Lower lobe of right lung (tissue), 2 donors: ENCODE results near the gene C2orf92. TPM values are rescaled to one million over a fixed set of nuclear protein-coding genes. Genes with fewer than 3 reads are reported as not detected.

Experiments
- ATAC-seq, 2 donors: fragments of 200-7000 bp; cut with Tn5 transposase; one replicate each; pipeline ENCODE4 v1.9.1; 2020 to 2022; ENCODE audit warnings: mild to moderate bottlenecking in 2 of 2, moderate library complexity in 2 of 2
- DNase-seq: peaks from one replicate; pipeline ENCODE4 v3.0.0-alpha.2; 2020
- H3K27ac ChIP-seq: fragments of 200-600 bp; one replicate; pipeline ENCODE4 v1.8.0; 2022
- H3K27me3 ChIP-seq: fragments of 200-600 bp; one replicate; pipeline ENCODE4 v1.8.0; 2022; ENCODE audit warnings: low read depth
- H3K36me3 ChIP-seq: fragments of 200-600 bp; one replicate; pipeline ENCODE4 v1.8.0; 2022; ENCODE audit warnings: mild to moderate bottlenecking
- H3K4me1 ChIP-seq: fragments of 200-600 bp; one replicate; pipeline ENCODE4 v1.8.0; 2022
- H3K4me3 ChIP-seq: fragments of 200-600 bp; one replicate; pipeline ENCODE4 v1.8.0; 2022; ENCODE audit warnings: mild to moderate bottlenecking
- H3K9me3 ChIP-seq: fragments of 200-600 bp; one replicate; pipeline ENCODE4 v1.8.0; 2022
- intact Hi-C: fragments of 100-400 bp; cut with DNase I; formaldehyde crosslinking; loops from one replicate; pipeline ENCODE4 v1.11.0; 2022
- total RNA-seq: library from RNA; stranded (reverse); fragmentation: NEBNext Ultra II Directional; extraction: Animal tissue kit (Norgen Biotek cat#: 25700); gene quantifications from one replicate; pipeline ENCODE4 v1.2.1, GENCODE V29; 2021
- TF ChIP-seq, protein P1 (sequence below): fragments of 200-600 bp; IDR thresholded peaks from one replicate; pipeline ENCODE4 v1.8.0; 2022; ENCODE audit warnings: antibody characterized with exemption, mild to moderate bottlenecking
- donor health status: DM: no; HTN: yes; CAD: no; lungs with severe emphysema.

C2orf92 gene
- total RNA-seq, 1 donor from 2014 or later: 15.1 TPM

DNA sequence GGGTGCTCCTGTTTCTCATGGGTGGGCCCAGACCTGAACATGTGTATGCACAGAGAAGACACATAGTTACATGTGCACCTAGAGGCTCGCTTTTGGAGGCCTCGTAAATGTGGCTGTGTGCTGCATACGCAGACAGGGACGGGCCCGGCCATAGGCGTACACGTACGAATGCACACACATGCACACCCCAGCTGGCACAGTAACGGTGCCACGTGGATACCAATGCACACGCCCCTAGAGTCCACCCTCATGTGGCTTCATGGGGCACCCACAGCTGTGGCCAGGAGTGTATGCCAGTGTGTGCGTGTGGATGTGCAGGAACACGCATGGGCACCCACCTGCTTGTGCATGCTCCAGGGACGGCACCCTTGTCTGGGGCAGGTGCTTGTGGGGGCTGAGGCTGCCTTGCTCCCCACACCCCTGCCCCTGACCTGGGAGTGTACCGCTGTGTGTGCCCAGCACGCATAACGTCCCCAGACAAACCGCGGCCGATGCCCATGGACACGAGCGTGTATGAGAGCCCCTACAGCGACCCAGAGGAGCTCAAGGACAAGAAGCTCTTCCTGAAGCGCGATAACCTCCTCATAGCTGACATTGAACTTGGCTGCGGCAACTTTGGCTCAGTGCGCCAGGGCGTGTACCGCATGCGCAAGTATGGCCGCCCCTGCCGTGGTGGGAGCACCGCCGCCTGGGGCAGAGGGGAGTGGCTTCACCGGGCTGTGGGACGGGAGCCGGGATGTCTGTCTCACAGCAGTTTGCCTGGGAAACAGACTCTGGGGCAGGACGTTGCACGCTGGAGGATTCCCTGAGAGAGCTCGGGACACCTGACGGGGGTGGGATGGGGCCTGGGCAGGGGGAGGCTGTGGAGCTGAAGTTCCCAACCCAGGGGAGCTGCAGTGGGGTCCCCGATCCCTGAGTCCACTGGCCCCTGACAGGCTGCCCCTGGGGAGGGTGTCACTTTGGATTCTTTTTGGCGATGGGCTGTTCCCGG, 64.8 kb downstream of the C2orf92 start:
- Histone ChIP-seq H3K27me3 (no peaks in the 10 kb centered on the region), H3K4me3 (no peak overlapping the region), H3K36me3 (no peaks in the 10 kb centered on the region), H3K4me1 (no peaks in the 10 kb centered on the region), H3K27ac (no peak overlapping the region), H3K9me3 (peaks cover 8% of the 10 kb centered on the region)
- intact Hi-C loops: no loop called here
- TF ChIP-seq, protein P1, sequence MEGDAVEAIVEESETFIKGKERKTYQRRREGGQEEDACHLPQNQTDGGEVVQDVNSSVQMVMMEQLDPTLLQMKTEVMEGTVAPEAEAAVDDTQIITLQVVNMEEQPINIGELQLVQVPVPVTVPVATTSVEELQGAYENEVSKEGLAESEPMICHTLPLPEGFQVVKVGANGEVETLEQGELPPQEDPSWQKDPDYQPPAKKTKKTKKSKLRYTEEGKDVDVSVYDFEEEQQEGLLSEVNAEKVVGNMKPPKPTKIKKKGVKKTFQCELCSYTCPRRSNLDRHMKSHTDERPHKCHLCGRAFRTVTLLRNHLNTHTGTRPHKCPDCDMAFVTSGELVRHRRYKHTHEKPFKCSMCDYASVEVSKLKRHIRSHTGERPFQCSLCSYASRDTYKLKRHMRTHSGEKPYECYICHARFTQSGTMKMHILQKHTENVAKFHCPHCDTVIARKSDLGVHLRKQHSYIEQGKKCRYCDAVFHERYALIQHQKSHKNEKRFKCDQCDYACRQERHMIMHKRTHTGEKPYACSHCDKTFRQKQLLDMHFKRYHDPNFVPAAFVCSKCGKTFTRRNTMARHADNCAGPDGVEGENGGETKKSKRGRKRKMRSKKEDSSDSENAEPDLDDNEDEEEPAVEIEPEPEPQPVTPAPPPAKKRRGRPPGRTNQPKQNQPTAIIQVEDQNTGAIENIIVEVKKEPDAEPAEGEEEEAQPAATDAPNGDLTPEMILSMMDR: no peak
- ATAC-seq (no peak), DNase-seq (no peak)

DNA sequence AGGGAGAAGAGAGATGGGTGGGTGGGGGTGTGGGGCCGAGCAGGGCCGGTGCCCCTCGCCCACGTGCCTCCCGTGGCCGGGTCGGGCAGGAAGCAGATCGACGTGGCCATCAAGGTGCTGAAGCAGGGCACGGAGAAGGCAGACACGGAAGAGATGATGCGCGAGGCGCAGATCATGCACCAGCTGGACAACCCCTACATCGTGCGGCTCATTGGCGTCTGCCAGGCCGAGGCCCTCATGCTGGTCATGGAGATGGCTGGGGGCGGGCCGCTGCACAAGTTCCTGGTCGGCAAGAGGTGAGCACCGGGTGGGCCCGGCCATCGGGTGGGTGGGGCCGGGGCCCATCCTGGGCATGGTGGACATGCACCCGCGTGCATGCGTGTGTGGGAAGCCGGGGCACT, 65.6 kb downstream of the C2orf92 start:
- TF ChIP-seq, protein P1: no peak
- H3K4me1 ChIP-seq: no peaks in the 10 kb centered on the region
- intact Hi-C loops: no loop called here
- ATAC-seq: no peak
- no peaks in the 10 kb centered on the region for H3K27me3 ChIP-seq
- no peak overlapping the region for H3K27ac ChIP-seq
- no peak overlapping the region for H3K4me3 ChIP-seq
- DNase-seq: no peak
- no peaks in the 10 kb centered on the region for H3K36me3 ChIP-seq
- peaks cover 5% of the 10 kb centered on the region for H3K9me3 ChIP-seq

GRCh38 chr2:97736185-97736584, 66.7 kb downstream of the C2orf92 start:
- TF ChIP-seq, protein P1: no peak
- no peaks in the 10 kb centered on the region for H3K4me1 ChIP-seq
- intact Hi-C loops: no loop called here
- no peak overlapping the region for H3K27ac ChIP-seq
- no peaks in the 10 kb centered on the region for H3K36me3 ChIP-seq
- ATAC-seq (no peak), DNase-seq (no peak)
- no peaks in the 10 kb centered on the region for H3K27me3 ChIP-seq
- no peaks in the 10 kb centered on the region for H3K9me3 ChIP-seq
- H3K4me3 ChIP-seq: no peak overlapping the region

- TF ChIP-seq, protein P1: no peak
- DNase-seq: no peak
Measured at GRCh38 chr2:97736608-97737330, 67.3 kb downstream of the C2orf92 start.

GRCh38 chr2:97737421-97738178, 68.1 kb downstream of the C2orf92 start:
- no peak overlapping the region for H3K4me3 ChIP-seq
- TF ChIP-seq, protein P1: no peak
- ATAC-seq: no peak
- no peak overlapping the region for H3K27ac ChIP-seq
- H3K36me3 ChIP-seq: no peaks in the 10 kb centered on the region
- no peak for DNase-seq
- no peaks in the 10 kb centered on the region for H3K9me3 ChIP-seq
- H3K4me1 ChIP-seq: peaks cover 7% of the 10 kb centered on the region
- H3K27me3 ChIP-seq: no peaks in the 10 kb centered on the region
- intact Hi-C loops: no loop called here

More at GRCh38 chr2:97736608-97737330, 67.3 kb downstream of the C2orf92 start:
- H3K9me3 ChIP-seq: no peaks in the 10 kb centered on the region
- H3K4me1 ChIP-seq: no peaks in the 10 kb centered on the region
- no peaks in the 10 kb centered on the region for H3K27me3 ChIP-seq
- H3K36me3 ChIP-seq: no peaks in the 10 kb centered on the region
- H3K27ac ChIP-seq: no peak overlapping the region
- no peak overlapping the region for H3K4me3 ChIP-seq
- intact Hi-C loops: no loop called here
- no peak for ATAC-seq
